ENCODE measurements around the gene MTMR1. TPM values are rescaled to one million over a fixed set of nuclear protein-coding genes. Genes with fewer than 3 reads are reported as not detected.

Gene MTMR1
- 152 TPM for total RNA-seq

- intact Hi-C loops (cut with DNase I), result loop anchor here (10.0 kb wide), 3 partner anchors 178 to 702 kb away; partner anchors contain the start of genes MAMLD1 and VMA21
- TF ChIP-seq, protein P1, sequence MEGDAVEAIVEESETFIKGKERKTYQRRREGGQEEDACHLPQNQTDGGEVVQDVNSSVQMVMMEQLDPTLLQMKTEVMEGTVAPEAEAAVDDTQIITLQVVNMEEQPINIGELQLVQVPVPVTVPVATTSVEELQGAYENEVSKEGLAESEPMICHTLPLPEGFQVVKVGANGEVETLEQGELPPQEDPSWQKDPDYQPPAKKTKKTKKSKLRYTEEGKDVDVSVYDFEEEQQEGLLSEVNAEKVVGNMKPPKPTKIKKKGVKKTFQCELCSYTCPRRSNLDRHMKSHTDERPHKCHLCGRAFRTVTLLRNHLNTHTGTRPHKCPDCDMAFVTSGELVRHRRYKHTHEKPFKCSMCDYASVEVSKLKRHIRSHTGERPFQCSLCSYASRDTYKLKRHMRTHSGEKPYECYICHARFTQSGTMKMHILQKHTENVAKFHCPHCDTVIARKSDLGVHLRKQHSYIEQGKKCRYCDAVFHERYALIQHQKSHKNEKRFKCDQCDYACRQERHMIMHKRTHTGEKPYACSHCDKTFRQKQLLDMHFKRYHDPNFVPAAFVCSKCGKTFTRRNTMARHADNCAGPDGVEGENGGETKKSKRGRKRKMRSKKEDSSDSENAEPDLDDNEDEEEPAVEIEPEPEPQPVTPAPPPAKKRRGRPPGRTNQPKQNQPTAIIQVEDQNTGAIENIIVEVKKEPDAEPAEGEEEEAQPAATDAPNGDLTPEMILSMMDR (IDR thresholded peaks at IDR 0.05), result no peak
- Histone ChIP-seq H3K4me3 (peak within 1 kb of the TSS; percentile 66 to 72), H3K27ac (peak within 1 kb of the TSS; percentile 91 to 93), H3K9me3 (no peaks in the 10 kb centered on the region), H3K27me3 (no peaks in the 10 kb centered on the region), H3K36me3 (no peaks in the 10 kb centered on the region), H3K4me1 (no peaks in the 10 kb centered on the region)
- DNase-seq (ENCODE audit: low spot score in 2 of 2), result no peak
Observed at GRCh38 chrX:150692831-150693724, at the start of gene MTMR1. Gene MTMR1 (plus strand): TSS chrX:150693396. CDS start chrX:150693531, 135 bp downstream.

DNA sequence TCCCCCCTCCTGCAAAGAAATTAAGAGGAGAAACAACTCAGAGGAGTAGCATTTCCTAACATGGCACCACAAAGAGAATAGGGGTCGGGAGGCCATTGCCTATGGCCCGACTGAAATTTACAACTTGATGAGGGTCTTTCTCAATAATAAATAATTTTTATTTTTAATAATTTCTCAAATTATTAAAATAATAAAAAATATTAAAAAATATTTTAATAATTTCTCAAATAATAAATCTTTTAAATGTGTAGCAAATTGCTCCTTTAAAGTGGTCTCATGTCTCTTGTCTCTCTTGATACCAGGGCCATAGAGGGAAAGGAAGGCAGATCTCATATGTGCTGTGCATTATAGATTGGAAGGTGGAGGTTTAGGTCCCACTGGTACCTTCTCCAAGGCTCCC is 49.2 kb upstream of the MTMR1 start:
- peaks cover 0 to under 1% of the 10 kb centered on the region in 2 donors for H3K4me1 ChIP-seq
- no peak for DNase-seq (ENCODE audit: low spot score in 2 of 2)
- intact Hi-C loops (cut with DNase I), result no loop called here
- H3K4me3 ChIP-seq, result no peak overlapping the region
- H3K36me3 ChIP-seq, result peaks cover 0 to 6% of the 10 kb centered on the region in 2 donors
- no peak overlapping the region for H3K27ac ChIP-seq
- TF ChIP-seq, protein P1 (IDR thresholded peaks at IDR 0.05), result no peak
- no peaks in the 10 kb centered on the region for H3K9me3 ChIP-seq
- H3K27me3 ChIP-seq, result no peaks in the 10 kb centered on the region

DNA sequence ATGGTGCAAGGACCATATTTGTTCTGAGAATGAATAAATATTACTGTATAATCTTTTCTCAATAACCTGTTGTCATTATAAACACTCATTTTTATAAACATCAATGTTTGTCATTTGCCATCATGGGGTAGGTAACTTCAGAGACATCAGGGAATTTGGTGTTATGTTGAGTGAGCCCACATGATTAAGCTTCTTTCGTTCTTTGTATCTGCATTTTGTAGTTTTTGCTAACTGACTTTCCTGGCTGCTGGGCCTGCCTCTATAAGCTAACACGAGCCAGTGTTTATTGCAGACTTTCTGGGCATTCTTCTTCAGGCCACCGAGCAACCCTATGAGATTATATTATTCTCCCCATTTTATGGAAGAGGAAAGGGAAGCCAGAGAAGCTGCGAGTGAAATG is 48.8 kb upstream of the MTMR1 start:
- Histone ChIP-seq H3K27me3 (no peaks in the 10 kb centered on the region), H3K36me3 (peaks cover 0 to 6% of the 10 kb centered on the region in 2 donors), H3K4me1 (peaks cover 0 to 3% of the 10 kb centered on the region in 2 donors), H3K4me3 (no peak overlapping the region), H3K27ac (no peak overlapping the region), H3K9me3 (no peaks in the 10 kb centered on the region)
- no peak for DNase-seq (ENCODE audit: low spot score in 2 of 2)
- TF ChIP-seq, protein P1 (IDR thresholded peaks at IDR 0.05), result no peak
- intact Hi-C loops (cut with DNase I), result no loop called here

DNA sequence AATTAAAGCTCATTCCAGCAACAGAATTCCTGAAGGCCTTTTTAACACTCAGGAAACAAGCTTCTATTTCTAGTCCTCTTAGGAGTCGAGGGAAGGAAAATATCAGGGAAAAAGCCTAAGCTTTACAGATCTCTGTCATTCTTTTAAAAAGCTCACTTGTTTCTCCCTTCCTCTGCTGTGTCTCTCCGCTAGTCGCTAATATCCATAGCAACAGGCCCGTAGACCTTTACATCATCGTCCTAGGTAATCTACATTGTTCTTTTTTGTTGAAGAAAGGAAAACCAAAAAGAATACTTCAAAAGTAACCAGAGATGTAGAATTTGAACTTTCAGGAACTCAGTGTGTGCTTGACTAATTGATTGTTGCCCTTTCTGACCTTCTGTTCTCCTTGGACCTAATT is 45.9 kb upstream of the MTMR1 start:
- peaks cover 0 to 3% of the 10 kb centered on the region in 2 donors for H3K4me1 ChIP-seq
- TF ChIP-seq, protein P1 (IDR thresholded peaks at IDR 0.05), result no peak
- DNase-seq (ENCODE audit: low spot score in 2 of 2), result no peak
- intact Hi-C loops (cut with DNase I), result no loop called here
- peaks cover 0 to 3% of the 10 kb centered on the region in 2 donors for H3K36me3 ChIP-seq
- no peak overlapping the region for H3K27ac ChIP-seq
- no peaks in the 10 kb centered on the region for H3K27me3 ChIP-seq
- H3K4me3 ChIP-seq, result no peak overlapping the region
- H3K9me3 ChIP-seq, result no peaks in the 10 kb centered on the region

- Histone ChIP-seq H3K27ac (no peak overlapping the region), H3K9me3 (no peaks in the 10 kb centered on the region), H3K4me1 (peaks cover 0 to 3% of the 10 kb centered on the region in 2 donors), H3K36me3 (peaks cover 0 to 3% of the 10 kb centered on the region in 2 donors), H3K4me3 (no peak overlapping the region), H3K27me3 (no peaks in the 10 kb centered on the region)
- intact Hi-C loops (cut with DNase I), result no loop called here
- TF ChIP-seq, protein P1 (IDR thresholded peaks at IDR 0.05), result no peak
- no peak for DNase-seq (ENCODE audit: low spot score in 2 of 2)
Observed at GRCh38 chrX:150648296-150648940, 44.8 kb upstream of the MTMR1 start.
